Effector CD4-positive, alpha-beta T cell (primary cell): ENCODE measurements around the gene SUPT7L.
"Not testable (repeated sequence)": the region's sequence is repeated elsewhere in the genome, so short reads cannot be mapped to it uniquely, and the experiment has no call there.

ENCODE experiments used
- DNase-seq: peaks from one replicate; pipeline ENCODE4 v3.0.0-alpha.2; 2020

The SUPT7L gene

DNA sequence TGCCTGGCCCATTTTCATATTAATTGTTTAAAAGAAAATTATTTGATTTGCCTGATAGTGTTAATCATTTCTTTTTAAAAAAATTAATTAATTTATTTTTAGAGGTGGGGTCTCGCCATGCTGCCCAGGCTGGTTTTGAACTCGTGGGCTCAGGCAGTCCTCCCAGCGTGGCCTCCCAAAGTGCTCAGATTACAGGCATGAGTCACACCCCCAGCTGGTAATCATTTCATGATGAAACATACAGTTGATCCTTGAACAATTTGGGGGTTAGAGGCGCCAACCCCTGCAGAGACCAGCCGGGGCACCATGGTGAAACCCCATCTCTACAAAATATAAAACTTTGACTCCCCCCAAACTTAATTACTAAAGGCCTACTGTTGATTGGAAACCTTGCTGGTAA, 26.6 kb downstream of the SUPT7L start:
- DNase-seq: no peak

DNA sequence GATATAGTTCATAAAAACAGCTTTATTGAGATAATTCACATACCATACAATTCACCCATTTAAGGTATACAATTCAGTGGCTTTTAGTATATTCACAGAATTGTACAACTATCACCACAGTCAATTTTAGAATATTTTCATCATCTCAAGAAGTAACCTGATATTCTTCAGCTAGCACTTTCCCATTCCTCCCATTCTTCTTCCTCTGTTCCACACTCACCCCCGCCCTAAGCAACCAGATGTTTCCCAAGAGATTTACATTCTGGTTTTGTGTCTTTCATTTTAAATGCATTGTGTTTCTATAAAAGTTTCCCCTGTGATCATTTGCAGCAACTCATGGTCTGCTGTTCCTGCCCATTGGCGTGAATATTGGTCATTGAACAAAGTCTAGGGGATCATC, 29.1 kb downstream of the SUPT7L start:
- no peak for DNase-seq

- DNase-seq: not testable (repeated sequence)
These were observed 33.2 kb downstream of the SUPT7L start for GRCh38 chr2:27630257-27630656.

- DNase-seq: peak; percentile 93
These were observed 34.4 kb downstream of the SUPT7L start, which contains the start of the genes CCDC121 and GPN1 for GRCh38 chr2:27628767-27629709. Gene CCDC121, minus strand, starts transcription at chr2:27629012. Its CDS starts 1,213 bp downstream, at chr2:27627799. Gene GPN1, plus strand, starts transcription at chr2:27629050. Its CDS starts 9 bp downstream, at chr2:27629059.

DNA sequence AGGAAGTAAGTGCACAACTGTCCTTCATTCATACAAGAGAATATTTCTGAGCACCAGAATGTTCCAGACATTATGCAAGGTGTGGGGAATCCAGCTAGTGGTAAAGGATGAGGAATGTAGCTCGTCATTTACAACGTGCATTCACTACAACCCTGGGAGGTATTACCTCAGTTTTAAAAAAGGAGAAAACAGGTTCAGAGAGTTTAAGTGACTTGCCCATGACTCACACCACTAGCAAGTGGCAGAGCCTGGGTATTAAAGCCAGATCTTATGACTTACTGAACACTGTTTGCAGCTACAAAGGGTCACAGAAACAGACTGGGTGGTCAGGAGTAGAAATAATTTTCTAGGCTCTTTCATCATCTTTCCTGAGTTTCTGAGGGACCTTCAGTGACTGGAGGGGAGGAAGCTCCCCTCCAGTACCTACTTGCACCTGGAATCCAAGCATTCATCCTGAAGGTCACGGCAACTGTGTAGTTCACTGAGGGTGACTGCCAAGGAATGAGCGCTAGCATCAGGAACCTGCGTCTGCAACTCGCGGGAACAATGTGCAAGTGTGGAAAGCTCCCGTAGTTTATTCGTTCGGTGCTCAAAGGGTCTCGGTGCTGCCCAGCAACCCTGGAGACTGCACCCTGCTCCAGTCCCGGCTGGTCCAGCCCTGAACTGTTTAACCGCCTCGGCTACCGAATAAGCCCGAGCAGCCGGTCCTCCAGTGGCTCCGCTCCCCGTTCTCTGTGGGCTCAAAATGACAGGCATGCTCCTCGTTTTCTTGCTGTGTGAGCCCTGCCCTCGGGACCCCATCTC, 35.2 kb downstream of the SUPT7L start:
- no peak for DNase-seq

DNA sequence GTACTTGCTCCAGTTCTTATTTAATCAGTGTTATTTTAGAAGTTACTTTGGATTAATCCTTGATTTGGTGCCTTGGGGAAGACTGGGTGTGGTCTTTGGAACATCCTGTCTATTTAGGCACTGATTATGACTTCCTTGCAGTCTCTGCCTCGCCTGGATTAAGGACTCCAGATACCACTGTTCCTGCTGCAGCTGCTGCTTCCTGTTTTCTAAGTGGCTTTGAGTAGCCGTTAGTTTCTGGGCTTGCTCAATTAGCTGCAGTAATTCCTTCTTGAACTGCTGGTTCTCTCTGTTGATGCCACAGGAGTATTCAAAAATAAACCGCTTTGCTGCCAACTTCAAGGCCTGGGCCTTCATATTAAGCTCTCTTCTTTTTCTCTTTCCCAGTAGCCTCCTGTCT, 36.5 kb downstream of the SUPT7L start:
- DNase-seq: not testable (repeated sequence)

- not testable (repeated sequence) for DNase-seq
These were observed 37.1 kb downstream of the SUPT7L start for GRCh38 chr2:27626323-27626722.

DNA sequence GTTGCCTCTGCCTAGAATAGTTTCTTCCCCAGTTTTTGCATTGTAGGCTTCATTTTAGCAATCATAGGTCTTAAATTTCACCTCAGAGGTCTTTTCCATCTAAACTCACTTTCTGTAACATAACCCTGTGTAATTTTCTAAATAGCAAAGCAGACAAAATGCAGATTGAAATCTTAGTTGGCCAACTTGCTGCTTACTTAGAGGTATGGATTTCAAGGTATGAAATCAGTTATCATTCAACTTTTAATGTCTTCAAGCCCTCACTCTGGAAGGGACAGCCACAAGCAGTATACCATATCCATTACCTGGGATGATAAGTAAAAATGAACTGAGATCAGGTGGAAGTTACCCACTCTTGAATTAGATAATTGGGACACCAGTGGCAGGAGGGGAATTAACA, 38.5 kb downstream of the SUPT7L start:
- no peak for DNase-seq

GRCh38 chr2:27622921-27623384, 40.5 kb downstream of the SUPT7L start:
- DNase-seq: no peak

DNA sequence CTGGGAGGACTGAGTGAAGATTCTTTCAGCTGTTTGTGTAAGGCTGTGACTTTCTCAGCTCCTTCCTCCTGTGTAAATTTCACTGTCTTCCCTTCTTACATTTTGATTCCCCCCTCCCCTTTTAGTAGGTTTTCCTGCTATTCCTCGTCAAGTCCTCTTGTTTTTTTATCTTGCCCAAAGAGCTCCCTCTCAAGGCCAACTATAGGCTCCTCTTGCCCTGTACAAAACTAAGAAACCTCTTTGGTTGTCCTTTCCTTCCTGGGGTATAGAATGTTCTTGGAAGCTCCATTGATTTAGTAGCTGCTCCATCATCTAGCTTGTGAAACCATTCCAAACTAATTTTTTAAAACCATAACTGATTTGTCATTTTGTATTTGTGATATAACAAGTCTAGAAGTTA, 41.9 kb downstream of the SUPT7L start:
- DNase-seq: no peak

GRCh38 chr2:27615316-27615715, 48.1 kb downstream of the SUPT7L start:
- no peak for DNase-seq

DNA sequence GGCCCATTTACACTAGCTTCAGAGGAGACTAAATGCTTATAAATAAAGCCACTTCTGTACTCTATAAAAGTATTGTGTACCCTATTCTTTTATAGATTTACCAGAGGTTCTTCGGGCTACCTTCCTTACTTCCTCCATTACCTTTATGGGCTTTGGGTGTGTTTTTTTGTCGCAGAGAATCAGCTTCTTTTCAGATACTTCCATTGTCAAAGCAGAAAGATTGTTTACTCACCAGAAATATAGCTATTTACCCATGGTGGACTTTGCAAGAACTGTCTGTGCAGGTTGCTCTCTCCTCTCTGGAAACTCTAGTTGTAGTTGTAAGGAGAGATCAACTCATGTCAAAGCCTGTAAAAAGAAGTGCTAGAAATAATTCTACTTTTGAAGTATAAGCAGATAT, 49.4 kb downstream of the SUPT7L start:
- DNase-seq: no peak

DNA sequence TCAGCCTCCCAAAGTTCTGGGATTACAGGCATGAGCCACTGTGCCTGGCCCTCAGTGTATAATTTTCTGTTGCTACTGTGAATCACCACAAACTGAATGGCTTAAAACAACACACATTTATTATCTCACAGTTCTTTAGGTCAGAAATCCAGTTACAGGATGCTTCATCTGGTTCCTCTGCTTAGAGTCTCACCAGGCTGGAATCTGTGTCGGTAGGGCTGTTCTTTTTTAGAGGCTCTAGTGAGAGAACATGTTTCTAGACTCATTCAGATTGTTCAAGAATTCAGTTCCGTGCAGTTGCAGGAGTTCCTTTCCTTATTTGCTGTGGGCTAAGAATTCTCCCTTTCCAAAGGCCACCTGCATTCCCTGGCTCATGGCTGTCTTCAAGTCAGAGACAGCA, 56.8 kb downstream of the SUPT7L start:
- no peak for DNase-seq
